Measurements from ENCODE around the gene PTX4.

DNA sequence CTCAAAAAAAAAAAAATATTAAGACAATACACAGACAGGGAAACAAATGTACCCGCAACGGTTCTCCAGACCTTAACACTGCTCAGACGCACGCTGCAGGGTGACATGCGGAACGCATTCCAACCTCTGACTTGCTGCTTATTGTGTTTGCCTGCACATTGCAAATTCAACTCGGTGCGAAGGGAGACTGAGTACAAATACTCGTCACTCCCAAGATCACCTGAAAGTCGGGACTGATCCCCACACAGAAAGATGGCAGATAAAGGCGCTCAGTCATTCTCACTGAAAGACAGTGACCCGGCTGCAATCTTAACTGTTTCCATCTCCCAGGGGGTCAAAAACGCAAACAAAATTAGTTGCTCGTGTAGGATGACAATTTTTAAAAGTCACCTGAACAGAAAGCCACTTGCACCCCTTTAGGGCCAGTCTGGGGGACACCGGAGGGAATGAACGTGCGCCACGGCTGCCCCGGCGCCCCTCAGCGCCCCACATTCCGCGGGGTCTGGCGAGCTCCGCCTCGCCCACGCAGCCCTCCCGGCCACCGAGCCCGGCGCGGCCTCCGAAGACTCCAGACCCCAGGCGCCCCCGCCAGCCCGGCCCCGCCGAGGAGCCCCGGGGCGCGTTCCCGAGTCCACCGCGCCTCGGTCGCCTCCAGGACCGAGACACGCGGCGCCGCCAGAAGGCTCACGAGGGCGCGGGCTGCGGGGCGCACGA, 14.5 kb downstream of the PTX4 start:
- TF ChIP-seq, protein P1, sequence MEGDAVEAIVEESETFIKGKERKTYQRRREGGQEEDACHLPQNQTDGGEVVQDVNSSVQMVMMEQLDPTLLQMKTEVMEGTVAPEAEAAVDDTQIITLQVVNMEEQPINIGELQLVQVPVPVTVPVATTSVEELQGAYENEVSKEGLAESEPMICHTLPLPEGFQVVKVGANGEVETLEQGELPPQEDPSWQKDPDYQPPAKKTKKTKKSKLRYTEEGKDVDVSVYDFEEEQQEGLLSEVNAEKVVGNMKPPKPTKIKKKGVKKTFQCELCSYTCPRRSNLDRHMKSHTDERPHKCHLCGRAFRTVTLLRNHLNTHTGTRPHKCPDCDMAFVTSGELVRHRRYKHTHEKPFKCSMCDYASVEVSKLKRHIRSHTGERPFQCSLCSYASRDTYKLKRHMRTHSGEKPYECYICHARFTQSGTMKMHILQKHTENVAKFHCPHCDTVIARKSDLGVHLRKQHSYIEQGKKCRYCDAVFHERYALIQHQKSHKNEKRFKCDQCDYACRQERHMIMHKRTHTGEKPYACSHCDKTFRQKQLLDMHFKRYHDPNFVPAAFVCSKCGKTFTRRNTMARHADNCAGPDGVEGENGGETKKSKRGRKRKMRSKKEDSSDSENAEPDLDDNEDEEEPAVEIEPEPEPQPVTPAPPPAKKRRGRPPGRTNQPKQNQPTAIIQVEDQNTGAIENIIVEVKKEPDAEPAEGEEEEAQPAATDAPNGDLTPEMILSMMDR (IDR thresholded peaks at IDR 0.05) = no peak
- no peak for TF ChIP-seq POLR2A (IDR thresholded peaks at IDR 0.05)
